ENCODE measurements around the gene LUZP1. TPM values are rescaled to one million over a fixed set of nuclear protein-coding genes. Genes with fewer than 3 reads are reported as not detected.
"Not testable (repeated sequence)": the region's sequence is repeated elsewhere in the genome, so short reads cannot be mapped to it uniquely, and the experiment has no call there.

Gene LUZP1
- polyA plus RNA-seq, 4 donors: 29.6 to 38.0 (median 31.2) TPM

DNA sequence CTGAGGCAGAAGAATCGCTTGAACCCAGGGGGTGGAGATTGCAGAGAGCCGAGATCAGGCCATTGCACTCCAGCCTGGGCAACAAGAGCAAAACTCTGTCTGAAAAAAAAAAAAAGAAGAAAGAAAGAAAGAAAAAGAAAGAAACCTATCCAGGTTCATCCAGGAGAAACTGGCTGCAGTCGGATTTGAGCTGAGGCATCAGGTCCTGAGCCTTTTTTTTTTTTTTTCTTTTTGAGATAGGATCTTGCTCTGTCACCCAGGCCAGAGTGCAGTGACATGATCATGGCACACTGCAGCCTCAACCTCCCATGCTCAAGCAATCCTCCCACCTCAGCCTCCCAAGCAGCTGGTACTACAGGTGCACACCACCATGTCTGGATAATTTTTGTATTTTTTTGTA lies 22.5 kb upstream of the LUZP1 start:
- no peak for DNase-seq (ENCODE audit: low read depth in 4 of 4, low spot score in 3 of 4)

DNA sequence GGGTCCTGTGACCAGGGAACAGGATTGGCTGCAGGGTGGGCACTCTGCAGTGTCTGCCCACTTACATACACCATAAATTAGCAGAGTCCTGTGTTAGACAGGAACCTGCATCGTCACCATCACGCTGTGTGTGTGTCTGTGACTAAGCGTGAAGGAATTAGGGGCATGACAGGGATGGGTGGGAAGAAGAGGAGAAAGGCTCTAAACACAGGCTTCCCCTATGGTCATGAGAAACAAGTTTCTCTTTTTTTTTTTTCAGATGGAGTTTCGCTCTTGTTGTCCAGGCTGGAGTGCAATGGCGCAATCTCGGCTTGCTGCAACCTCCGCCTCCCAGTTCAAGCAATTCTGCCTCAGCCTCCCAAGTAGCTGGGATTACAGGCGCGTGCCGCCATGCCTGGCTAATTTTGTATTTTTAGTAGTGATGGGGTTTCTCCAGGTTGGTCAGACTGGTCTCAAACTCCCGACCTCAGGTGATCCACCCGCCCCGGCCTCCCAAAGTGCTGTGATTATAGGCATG lies 20.3 kb upstream of the LUZP1 start:
- not testable (repeated sequence) for DNase-seq (ENCODE audit: low read depth in 4 of 4, low spot score in 3 of 4)

DNA sequence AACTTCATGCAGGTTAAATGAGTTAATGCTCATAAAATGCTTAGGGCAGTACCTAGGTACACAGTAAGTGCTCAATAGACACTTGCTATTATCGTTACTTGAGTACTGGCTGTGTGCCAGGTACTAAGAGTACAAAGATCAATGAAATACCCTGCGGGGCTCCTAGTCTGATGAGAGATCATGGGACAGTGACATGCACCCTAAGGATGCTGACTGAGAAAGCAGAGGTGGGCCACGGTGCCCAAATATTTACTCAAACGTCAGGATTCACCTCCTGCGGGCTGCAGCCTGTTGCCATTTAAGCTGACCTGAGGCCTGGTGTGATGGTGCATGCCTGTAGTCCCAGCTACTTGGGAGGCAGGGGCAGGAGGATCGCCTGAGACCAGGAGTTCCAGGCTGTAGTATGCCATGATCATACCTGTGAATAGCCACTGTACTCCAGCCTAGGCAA lies 19.8 kb upstream of the LUZP1 start:
- DNase-seq (ENCODE audit: low read depth in 4 of 4, low spot score in 3 of 4): no peak

DNA sequence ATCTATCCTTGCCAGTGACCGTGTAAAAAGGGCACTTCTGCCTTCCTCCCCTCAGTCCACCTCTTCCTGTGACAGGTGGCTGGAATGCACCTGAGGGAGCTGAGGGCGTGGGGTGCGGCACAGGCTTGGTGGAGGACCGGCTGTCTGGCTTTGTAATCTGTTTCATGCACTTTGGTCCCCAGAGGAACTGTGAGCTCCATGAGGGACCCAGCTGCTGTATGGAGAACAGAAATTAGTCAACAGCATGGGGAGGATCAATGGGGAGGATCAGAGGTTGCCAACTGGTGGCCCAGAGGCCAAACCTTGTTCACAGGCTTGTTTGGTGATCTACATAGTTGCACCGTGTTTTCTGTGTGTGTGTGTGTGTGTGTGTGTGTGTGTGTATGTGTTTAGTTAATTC lies 19.0 kb upstream of the LUZP1 start:
- no peak for DNase-seq (ENCODE audit: low read depth in 4 of 4, low spot score in 3 of 4)

DNA sequence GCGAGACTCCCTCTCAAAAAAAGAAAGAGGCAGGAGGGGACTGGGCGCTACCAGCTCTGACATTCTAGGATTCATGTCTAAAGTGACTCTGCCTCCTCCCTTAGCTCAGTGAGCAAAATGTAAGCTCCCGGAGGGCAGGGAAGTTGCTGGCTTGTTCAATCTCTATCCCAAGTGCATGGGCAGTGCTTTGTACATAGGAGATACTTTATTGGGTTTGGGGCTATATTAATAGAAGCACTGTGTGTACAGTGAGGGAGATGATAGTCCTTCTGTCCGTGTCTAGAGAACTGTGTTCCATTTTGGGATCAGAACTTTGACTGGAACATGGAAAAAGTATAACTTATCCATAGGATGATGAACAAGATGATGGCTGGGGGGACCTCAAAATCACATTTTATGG lies 16.7 kb upstream of the LUZP1 start:
- DNase-seq (ENCODE audit: low read depth in 4 of 4, low spot score in 3 of 4): no peak

DNA sequence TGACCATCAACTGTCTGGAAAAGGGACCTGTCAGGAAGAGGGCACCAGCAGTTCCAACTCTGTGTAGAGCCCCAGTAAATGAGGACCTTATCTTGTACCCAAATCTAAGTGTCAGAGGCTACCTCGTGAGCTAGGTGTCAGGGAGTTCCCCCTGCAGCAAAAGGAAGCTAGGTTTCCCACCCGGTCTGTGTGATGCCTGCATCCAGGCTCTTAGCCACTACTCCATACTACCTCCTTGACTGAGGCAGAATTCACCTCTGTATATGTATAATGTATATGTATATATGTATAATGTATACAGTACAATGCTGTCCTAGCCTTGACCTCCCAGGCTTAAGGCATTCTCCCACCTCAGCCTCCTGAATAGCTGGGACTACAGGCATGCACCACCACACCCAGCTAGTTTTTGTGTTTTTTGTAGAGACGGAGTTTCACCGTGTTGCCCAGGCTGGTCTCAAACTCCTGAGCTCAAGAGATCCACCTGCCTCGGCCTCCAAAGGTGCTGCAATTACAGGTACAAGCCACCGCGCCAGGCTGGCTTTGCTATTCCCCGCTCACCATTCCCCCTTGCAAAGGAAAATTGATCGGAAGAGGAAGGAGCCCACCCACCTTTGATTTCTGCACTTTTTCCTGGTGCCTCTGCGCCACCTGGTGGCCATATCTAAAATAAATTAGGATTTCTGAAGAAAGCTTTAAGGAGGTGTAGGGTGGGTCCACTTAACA lies 15.7 kb upstream of the LUZP1 start:
- no peak for DNase-seq (ENCODE audit: low read depth in 4 of 4, low spot score in 3 of 4)

DNA sequence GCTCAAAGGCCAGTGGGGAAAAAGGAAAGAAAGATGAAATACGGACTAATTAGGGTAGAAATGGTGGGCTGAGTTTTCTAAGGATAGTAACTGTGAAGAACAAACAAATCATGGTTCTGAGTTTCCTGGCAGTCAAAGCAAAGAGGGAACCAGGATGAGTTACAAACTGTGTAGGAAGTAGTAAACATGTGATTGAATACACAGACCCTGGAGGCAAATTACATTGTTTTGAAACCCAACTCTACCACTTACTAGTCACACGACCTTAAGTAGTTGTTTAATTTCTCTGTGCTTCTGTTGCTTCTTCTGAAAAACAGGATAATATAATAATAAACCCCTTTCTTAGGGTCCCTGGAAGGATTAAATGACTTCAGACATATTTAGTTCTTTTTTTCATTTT lies 11.2 kb upstream of the LUZP1 start:
- DNase-seq (ENCODE audit: low read depth in 4 of 4, low spot score in 3 of 4): no peak

DNA sequence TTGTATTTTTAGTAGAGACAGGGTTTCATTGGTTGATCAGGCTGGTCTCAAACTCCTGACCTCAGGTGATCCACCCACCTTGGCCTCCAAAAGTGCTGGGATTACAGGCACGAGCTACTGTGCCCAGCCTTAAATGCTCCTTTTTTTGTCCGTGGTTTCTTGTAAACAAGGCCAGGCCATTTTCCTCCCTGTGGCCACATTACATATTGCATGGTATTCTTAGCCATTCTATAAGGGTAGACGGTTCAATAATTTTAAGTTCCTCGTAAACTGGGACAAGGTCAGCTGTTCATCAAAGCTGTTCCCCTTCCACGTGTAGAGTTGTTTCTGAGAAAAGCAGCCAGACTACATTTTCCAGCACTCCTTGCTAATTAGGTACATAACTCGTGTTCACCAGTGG lies 10.3 kb upstream of the LUZP1 start:
- DNase-seq (ENCODE audit: low read depth in 4 of 4, low spot score in 3 of 4): no peak

DNA sequence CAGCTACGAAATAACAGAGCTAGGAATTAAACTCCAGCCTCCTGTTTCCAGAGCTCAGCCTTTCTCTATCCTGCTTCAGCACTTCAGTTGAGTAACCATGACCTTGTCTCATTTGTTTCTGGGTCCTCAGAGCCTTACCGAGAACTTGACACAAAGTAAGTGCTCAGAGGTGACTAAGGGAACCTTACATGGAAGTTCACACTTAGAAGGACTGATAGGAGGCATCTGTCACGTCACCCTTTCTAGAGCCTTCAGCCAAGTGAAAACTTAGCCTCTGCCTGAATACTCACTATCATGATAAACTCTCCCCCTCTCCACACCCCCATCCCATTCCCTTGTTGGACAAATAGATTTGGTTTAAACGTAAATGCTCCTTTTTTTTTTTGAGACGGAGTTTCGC lies 9.8 kb upstream of the LUZP1 start:
- no peak for DNase-seq (ENCODE audit: low read depth in 4 of 4, low spot score in 3 of 4)

DNA sequence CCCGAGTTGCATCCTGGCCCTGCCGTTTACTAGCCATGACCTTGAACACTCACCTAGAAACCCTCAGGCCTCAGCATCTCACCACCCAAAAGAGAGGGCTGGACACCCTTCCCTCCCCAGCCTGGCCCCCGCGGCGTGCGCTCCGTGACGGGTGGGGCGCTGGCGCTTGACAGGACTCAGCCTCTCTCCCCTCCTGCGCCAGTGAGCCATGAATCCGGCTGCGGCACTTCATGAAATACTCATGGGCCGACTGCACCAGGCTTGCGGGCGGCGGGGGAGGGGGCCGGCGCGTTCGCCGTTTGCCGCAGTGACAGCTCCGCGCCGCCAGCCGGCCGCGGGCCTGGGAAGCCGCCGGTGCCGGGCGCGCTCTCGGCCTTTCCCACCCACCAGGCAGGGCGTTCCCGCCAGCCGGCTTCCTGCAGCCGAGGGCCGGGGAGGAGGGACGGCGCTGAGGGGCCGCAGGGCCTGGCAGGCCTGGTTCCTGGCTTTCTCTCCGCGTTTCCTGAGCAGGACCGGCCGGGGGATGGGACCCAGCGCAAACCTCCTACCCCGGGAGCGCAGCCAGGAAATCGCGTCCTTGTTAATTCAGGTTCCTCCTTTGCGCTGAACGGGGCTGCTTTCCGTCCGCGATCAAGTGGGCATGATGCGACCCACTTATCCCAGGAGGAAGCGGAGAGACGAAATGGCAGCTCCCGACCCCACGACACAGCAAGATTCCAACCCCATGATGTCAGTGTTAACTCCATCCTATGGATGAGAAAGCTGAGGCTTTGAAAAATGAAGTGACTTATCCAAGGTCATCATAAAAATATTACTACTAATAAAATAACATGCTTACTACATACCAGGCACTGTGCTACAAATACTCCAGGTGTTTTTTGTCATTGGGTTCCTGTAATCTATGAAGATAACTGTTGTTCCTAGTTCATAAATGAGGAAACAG lies 9.1 kb upstream of the LUZP1 start:
- DNase-seq (ENCODE audit: low read depth in 4 of 4, low spot score in 3 of 4): no peak

DNA sequence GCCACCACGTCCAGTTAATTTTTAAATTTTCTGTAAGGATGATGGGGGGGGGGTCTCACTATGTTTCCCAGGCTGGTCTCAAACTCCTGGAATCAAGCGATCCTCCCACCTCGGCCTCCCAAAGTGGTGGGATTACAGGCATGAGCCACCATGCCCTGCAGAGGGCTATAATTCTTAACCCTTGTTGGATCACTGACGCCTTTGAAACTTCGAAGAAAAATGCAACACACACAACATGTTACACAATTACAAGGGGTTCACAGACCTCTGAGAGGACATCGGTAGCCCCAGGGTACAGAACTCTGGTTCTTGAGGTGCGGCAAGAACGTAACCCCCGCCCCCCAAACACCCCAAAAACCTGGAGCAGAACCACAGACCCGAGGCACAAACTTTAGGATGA lies 8.4 kb upstream of the LUZP1 start:
- no peak for DNase-seq (ENCODE audit: low read depth in 4 of 4, low spot score in 3 of 4)

DNA sequence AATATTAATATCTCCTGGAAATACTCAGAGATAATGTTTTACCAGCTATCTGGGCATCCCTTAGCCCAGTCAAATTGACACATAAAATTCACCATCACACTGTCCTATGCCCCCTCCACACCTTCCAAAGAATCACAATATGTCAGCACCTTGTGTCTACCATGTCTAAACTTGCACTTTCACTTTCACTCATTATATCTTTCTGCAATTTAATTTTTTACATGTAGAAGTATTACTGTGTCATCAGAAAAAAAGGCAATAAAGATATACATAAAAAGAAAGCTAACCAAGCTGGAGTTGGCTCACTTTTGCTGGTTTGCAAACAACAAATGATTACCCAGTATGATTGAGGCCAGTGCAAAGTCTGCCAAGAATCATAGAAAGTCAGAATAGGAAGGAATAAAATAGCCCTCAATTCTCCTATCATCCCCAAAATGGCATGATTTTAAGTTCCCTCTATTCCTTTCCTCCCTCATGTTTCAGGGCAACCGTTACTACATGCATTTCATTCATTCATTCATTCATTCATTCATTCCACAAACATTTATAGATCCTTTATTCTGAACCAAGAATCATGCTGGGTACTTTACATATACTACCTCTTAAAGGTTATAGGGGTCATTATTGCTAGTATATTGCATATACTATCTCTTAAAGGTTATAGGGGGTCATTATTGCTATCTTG lies 5.9 kb upstream of the LUZP1 start:
- no peak for DNase-seq (ENCODE audit: low read depth in 4 of 4, low spot score in 3 of 4)

DNA sequence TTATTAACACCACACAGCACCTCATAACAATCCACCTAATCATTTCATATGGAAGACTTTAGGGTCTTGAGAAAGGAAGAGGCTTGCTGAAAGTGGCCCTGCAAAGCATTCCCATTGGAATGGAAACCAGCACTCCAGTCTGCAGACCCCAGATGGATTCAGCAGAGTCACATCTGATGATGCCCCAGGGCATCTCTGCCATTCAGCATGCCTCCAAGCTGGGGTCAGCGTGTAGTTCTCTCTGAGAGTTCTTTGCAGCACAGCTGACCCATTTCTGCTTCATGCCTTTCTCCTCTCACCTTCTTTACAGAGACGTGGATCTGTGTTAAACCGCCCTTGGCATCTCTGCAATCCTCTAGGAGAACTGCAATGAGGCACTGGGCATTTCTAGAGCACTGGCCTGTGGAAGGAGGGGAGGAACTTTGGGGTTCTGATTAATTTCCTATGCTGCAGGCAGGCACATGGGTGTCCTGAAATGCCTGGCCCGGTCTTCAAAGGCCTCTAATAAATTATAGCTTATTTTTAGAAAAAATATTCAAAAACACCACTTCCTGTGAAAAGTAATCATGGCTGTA lies 2.6 kb upstream of the LUZP1 start:
- no peak for DNase-seq (ENCODE audit: low read depth in 4 of 4, low spot score in 3 of 4)

DNA sequence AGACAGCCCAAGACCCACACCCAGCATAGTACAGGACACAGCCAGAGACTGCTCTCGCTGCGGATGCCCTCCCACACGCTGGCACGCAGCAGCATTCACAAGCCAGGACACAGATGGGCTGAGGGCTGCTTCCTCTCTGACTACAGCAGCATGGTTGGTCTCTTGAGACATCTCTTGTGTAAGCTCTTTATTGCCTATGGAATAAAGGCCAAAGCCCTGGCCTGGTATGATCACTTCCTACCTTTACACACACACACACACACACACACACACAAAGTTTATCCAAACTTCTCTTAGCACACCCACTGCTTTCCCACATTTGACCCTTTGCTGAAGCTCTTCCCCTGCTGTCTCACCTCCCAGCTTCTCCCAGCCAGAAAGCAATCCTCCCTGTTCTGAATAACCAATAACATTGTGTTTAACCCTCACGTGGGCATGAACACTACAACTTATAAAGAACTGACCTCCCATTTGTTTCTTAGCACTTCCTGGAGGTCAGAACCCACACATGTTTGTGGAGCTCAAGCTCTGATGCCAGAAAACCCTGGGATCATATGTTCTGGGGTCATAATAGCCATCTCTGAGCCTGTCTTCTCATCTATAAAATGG lies 1.2 kb upstream of the LUZP1 start:
- DNase-seq (ENCODE audit: low read depth in 4 of 4, low spot score in 3 of 4): no peak

DNA sequence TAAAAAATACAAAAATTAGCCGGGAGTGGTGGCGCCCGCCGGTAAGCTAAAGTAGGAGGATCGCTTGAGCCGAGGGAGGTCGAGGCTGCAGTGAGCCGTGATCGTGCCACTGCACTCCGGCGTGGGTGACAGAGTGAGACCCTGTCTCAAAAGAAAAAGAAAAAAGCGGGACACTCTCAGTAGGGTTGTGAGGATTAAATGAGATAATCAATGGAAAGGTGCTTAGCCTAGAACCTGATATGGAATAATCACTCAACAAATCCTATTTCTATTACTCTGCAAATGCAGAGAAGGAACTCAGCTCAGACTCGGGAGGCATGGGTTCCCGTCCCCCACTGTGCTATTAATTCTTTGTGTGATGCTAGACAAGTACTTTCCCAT lies 529 bp upstream of the LUZP1 start:
- DNase-seq (ENCODE audit: low read depth in 4 of 4, low spot score in 3 of 4): no peak

DNA sequence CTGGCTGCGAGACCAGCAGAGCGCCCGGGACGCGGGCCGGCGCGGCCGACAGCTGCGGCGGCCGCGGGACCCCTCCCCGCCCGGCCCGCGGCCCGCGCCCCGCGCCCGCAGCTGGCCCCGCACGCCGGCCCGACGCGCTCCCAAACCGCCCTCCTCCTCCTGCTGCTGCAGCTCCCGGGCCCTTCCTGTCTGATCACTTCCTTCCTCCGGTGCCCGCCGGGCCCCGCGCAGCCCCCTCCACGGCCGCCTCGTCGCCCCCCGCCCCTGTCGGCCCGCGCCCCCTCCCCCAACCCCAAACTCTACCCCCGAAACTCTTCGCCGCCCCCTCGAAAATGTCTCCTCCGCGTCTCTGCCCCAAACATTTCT lies 594 bp downstream of the LUZP1 start:
- no peak for DNase-seq (ENCODE audit: low read depth in 4 of 4, low spot score in 3 of 4)

DNA sequence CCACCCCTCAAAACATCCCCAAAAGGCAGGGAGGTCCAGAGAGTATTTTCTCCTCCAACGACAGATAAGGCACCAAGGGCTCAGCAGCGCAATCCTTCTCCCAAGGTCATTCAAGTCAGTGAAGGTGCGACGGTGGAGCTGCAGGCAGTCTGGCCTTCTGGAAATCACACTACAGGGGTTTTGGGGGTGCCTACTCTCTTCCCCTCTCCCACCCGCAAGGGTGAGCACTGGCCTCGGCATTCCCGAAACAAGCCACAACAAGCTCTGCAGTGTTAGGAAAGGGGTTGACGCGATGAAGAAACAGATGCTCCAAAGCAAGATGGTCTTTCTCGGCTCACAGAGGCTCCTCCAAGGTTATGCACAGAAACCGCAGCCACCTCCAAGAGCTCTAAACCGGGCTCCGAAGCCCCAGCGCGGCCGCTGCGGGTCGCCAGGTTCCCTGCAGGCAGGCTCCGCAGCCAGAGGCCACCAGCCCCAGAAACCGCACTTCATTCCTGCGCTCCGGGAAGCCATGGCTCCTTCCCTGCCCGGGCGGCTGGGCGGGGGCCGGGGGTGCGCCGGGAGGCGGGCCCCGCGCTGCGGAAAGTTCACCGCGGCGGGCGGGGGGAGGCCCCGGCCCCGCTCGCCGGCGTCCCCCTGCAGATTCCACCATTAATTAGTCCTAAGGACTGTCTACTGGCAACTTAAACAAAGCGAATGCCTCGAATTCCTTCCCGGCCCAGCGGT lies 1.1 kb downstream of the LUZP1 start:
- no peak for DNase-seq (ENCODE audit: low read depth in 4 of 4, low spot score in 3 of 4)

DNA sequence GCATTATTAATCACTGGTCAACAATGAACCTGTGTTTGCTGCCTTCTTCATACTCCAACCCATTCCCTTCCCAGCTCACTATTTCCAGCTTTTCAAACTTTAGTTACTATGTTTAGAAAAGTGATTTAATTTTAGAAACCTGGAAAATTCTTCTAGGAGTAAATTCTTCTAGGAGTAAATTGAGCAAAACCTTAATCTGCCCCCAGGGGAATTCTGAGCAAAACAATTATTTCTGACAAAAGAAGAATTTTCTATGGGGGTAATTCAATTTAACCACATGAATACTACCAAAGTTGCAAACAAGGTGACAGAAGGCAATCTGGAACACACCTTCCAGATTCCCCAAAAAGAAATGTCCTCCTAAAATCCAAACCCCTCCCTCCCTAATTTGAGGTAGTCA lies 1.8 kb downstream of the LUZP1 start:
- DNase-seq (ENCODE audit: low read depth in 4 of 4, low spot score in 3 of 4): no peak

DNA sequence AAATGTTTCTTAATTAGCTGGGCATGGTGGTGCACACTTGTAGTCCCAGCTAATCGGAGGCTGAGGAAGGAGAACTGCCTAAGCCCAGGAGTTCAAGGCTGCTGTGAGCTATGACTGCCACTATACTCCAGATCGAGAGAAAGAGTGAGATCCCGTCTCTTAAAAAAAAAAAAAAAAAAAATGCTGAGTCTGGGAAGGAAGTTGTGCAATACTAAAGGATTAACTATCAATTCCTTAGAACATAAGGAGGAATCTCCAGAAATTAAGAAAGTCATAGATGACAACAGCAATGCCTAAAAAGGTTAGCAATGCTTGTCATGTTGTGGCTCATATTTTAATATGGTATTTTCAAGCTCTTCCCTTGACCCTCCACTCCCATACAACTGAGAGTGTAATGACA lies 5.3 kb downstream of the LUZP1 start:
- DNase-seq (ENCODE audit: low read depth in 4 of 4, low spot score in 3 of 4): no peak
